GM19395 (cell line): ENCODE measurements around the gene CDCA4.

ENCODE experiments used
- ATAC-seq: cut with Tn5 transposase; IDR thresholded peaks from one replicate; pipeline ENCODE4 v1.9.1; 2021; ENCODE audit warnings: mild to moderate bottlenecking, moderate library complexity; ENCODE audit not compliant: unreplicated experiment

Gene CDCA4

DNA sequence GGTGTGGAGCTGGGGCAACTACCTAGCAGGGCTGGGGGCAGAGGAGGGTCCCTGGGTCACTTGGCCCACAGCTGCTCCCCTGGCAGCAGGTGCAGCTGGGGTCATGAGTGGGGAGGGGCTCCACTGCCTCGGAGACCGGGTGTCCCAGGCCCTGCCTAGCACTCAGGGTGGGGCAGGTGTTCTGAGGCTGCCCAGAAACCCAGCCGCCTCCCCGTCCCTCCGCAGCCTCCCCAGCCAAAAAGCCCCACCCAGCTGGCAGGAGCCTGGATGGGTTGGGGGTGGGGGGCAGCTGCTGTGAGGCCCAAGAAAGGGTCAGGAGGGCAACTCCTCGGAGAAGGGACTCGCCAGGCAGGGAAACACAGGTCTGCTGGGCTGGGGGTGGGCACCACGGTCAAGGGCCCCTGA is 53.9 kb downstream of the CDCA4 start:
- ATAC-seq: no peak

DNA sequence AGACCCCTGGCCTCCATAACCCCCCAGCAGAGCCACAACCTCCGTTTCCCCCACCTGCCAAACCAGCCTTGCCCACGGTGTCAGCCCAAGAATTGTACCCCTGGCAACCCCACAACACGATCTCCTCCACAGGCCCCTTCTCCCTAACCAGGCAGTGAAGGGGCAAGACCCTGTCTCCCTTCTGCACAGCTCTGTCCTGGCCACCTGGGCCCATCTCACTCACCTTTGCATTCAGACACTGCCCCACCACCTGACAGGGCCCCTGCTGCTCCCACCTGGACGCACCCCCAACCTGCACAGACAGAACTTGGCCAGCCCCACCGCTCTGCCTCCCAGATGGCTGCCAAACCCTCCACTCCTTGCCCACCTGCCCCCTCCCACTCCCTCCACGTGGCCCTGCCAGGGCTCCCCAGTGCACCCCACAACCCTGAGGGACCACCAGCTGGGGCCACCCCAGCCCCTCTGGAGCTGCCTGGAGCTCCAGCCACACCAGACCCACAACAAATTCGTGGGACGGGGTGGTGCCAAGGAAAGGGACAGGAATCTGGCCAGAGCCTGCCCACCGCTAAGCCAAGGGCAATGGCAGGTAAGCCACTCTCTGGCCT is 54.5 kb downstream of the CDCA4 start:
- ATAC-seq: no peak

DNA sequence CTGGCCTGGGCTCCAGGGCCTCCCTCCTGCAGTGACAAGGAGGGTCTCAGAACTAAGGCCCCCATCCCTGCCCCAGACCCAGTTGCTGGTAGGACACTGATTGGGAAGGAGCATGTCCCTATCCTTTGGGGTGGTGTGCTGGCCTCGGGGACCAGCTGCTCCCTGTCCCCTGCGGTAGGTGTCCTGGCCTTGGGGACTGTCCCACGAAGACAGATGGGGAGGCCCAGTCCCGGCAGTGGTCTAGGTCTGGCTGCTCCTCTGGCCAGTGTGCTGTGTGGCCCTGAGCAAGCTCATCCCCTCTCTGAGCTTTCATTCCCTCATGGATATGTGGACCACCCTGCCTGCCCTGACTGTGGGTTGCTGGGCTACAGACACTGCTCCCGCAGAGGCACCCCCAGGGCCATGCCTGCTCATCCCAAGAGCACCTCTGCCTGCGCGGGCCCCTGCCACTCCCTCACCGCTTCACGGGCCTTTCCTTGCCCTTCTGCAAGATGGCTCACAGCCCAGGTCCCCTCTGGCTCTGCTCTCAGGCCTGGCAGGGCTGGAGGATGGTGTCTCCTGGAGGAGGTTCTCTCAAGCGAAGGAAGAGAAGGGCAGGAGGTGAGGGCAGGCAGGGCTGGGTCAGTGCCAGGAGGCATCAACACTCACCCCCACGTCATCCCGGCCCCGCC is 55.2 kb downstream of the CDCA4 start:
- ATAC-seq: no peak

DNA sequence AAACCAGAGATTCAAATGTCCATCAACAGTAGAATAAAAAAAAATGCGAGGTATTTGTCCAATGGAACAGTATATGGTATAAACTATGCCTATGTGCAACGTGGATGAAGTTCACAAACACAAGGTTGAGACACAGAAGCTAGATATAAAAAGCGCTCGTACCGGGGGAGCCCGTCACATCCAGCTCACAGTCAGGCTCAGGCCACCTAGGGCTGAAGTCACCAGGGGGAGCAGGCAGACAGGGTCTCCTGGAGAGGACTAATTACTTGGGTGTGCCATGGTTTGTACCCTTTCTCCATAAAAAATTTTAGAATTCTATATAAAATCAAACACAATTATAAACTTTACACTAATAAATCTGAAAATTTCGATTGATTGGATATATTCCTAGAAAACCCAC is 56.3 kb downstream of the CDCA4 start:
- no peak for ATAC-seq
